Measurements from ENCODE around the gene PNRC1. TPM values are rescaled to one million over a fixed set of nuclear protein-coding genes. Genes with fewer than 3 reads are reported as not detected.
A peak's percentile ranks its signal among the peaks of the same experiment; 100 is the strongest.

PNRC1 gene
- total RNA-seq, 4 donors from 2014 or later: 285 to 486 (median 315) TPM

DNA sequence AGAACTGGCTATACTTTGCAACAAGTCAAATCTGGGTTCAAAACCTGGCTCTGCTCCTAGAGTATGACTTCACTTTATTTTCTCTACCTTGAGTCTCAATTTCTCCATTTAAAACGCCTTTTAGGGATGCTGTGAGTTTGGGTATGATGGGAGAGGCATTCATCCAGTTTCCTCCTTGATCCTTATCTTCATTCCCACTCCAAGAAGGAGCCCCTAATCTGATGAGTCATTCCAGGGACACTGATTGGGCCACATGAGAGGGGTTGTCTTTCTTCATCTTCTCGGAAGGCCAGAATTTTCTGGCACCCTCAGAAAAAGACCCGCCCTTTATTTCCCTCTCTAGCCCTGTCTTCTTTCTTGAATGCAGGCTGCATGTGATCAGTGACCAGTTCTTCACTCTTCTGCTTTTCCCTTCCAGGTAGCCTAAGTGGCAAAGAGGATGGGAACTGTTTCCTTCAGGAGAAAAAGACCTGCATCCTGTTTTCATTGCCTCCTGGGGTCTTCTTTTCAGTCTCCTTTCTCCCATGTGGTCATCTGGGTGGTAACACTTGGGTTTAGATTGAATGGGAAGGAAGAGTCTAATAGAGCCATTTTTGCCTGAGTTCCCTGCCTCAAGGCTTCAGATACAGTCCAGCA, 32.1 kb upstream of the PNRC1 start:
- intact Hi-C loops (cut with DNase I): no loop called here
- no peaks in the 10 kb centered on the region for H3K27me3 ChIP-seq
- TF ChIP-seq EP300 (IDR thresholded peaks at IDR 0.05): no peak
- TF ChIP-seq POLR2AphosphoS5 (IDR thresholded peaks at IDR 0.05): no peak
- no peak for TF ChIP-seq POLR2A (IDR thresholded peaks at IDR 0.05; ENCODE audit: low read depth)
- TF ChIP-seq, protein P1, sequence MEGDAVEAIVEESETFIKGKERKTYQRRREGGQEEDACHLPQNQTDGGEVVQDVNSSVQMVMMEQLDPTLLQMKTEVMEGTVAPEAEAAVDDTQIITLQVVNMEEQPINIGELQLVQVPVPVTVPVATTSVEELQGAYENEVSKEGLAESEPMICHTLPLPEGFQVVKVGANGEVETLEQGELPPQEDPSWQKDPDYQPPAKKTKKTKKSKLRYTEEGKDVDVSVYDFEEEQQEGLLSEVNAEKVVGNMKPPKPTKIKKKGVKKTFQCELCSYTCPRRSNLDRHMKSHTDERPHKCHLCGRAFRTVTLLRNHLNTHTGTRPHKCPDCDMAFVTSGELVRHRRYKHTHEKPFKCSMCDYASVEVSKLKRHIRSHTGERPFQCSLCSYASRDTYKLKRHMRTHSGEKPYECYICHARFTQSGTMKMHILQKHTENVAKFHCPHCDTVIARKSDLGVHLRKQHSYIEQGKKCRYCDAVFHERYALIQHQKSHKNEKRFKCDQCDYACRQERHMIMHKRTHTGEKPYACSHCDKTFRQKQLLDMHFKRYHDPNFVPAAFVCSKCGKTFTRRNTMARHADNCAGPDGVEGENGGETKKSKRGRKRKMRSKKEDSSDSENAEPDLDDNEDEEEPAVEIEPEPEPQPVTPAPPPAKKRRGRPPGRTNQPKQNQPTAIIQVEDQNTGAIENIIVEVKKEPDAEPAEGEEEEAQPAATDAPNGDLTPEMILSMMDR (IDR thresholded peaks at IDR 0.05): no peak
- H3K4me3 ChIP-seq: no peak overlapping the region
- H3K36me3 ChIP-seq: no peaks in the 10 kb centered on the region
- no peak for DNase-seq (ENCODE audit: extremely low spot score)
- 82% methylated on average over 3 of the region's 3 CpGs for WGBS
- no peaks in the 10 kb centered on the region for H3K9me3 ChIP-seq
- H3K4me1 ChIP-seq: peaks cover 2 to 24% (median 15%) of the 10 kb centered on the region in 4 donors
- H3K27ac ChIP-seq (replicated peaks in 1 of 4): no peak overlapping the region

DNA sequence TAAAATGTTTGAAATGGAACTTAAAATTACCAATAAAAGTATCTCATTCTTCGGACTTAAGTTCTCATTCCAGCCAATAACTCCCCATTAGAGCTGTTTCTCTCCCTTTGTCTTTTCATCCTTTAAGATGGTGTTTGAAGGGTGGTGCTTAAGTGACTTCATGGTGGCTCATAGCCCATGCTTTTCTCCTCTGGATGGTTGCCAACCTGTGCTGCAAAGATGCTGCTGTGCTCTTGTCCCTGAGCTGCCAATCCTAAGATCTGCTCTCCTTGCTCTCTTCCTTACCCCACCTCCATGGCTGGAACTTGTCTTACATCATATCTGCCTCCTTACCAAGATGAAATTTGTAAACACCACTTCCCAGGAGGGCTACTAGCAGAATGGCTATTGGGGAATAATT, 31.6 kb upstream of the PNRC1 start:
- Histone ChIP-seq H3K36me3 (no peaks in the 10 kb centered on the region), H3K4me1 (peaks cover 2 to 24% (median 15%) of the 10 kb centered on the region in 4 donors), H3K27me3 (no peaks in the 10 kb centered on the region), H3K9me3 (no peaks in the 10 kb centered on the region), H3K4me3 (no peak overlapping the region), H3K27ac (replicated peaks in 1 of 4) (no peak overlapping the region)
- 59% methylated on average over 1 of the region's 1 CpG for WGBS
- TF ChIP-seq EP300 (IDR thresholded peaks at IDR 0.05): no peak
- no peak for TF ChIP-seq POLR2A (IDR thresholded peaks at IDR 0.05; ENCODE audit: low read depth)
- TF ChIP-seq, protein P1 (IDR thresholded peaks at IDR 0.05): no peak
- no peak for TF ChIP-seq POLR2AphosphoS5 (IDR thresholded peaks at IDR 0.05)
- intact Hi-C loops (cut with DNase I): no loop called here
- no peak for DNase-seq (ENCODE audit: extremely low spot score)

DNA sequence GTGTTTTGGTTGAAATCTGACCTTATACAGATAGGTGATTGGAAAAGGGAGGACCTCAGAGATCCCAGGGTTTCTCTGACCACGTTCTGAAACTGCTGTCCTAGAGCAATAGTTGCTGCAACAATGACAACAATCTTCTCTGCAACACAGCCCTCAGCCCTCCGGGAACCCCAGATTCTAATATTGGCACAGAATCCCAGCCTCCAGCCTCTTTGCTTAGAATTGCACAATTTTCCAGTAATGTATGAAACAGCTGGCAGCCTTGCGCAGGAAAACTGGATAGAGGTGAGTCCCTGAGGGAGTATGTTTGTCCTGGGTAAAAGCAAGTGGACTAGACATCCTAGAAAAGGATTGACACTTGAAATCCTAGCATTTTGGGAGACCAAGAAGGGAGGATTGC, 30.4 kb upstream of the PNRC1 start:
- TF ChIP-seq, protein P1 (IDR thresholded peaks at IDR 0.05): no peak
- peak; percentile 62 to 73 for TF ChIP-seq POLR2AphosphoS5 (IDR thresholded peaks at IDR 0.05)
- TF ChIP-seq POLR2A (IDR thresholded peaks at IDR 0.05; ENCODE audit: low read depth): no peak
- peak; percentile 59 for TF ChIP-seq EP300 (IDR thresholded peaks at IDR 0.05)
- Histone ChIP-seq H3K9me3 (no peaks in the 10 kb centered on the region), H3K36me3 (no peaks in the 10 kb centered on the region), H3K27ac (replicated peaks in 1 of 4) (no peak overlapping the region), H3K27me3 (no peaks in the 10 kb centered on the region), H3K4me3 (no peak overlapping the region), H3K4me1 (peaks cover 1 to 22% (median 14%) of the 10 kb centered on the region in 4 donors)
- no peak for DNase-seq (ENCODE audit: extremely low spot score)
- intact Hi-C loops (cut with DNase I): no loop called here
- WGBS: 51% methylated on average over 2 of the region's 3 CpGs

DNA sequence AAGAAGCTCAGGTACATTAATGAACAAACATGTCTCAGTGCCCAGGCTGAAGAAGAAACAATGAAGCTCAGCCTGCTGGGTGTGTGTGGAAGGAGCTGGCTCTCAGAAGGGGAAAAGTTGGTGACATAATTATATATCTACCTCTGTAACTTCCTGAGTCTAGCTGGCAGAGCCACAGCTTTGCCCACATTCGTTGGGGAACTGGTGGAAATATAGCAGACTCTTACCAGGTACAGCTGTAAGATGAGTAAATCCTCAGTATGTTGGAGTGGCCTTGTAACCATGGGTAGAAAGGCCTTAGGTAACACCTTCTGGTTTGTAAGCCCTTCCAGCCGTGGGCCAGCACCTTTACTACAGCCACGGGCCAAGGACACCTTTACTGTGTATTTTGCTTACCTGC, 29.9 kb upstream of the PNRC1 start:
- TF ChIP-seq EP300 (IDR thresholded peaks at IDR 0.05) (no peak), POLR2AphosphoS5 (IDR thresholded peaks at IDR 0.05) (no peak), POLR2A (IDR thresholded peaks at IDR 0.05; ENCODE audit: low read depth) (no peak)
- TF ChIP-seq, protein P1 (IDR thresholded peaks at IDR 0.05): no peak
- H3K9me3 ChIP-seq: no peaks in the 10 kb centered on the region
- H3K4me3 ChIP-seq: no peak overlapping the region
- intact Hi-C loops (cut with DNase I): no loop called here
- DNase-seq (ENCODE audit: extremely low spot score): no peak
- no peaks in the 10 kb centered on the region for H3K36me3 ChIP-seq
- peaks cover 0 to 22% (median 14%) of the 10 kb centered on the region in 4 donors for H3K4me1 ChIP-seq
- no peaks in the 10 kb centered on the region for H3K27me3 ChIP-seq
- WGBS: 81% methylated on average over 3 of the region's 3 CpGs
- H3K27ac ChIP-seq (replicated peaks in 1 of 4): no peak overlapping the region

DNA sequence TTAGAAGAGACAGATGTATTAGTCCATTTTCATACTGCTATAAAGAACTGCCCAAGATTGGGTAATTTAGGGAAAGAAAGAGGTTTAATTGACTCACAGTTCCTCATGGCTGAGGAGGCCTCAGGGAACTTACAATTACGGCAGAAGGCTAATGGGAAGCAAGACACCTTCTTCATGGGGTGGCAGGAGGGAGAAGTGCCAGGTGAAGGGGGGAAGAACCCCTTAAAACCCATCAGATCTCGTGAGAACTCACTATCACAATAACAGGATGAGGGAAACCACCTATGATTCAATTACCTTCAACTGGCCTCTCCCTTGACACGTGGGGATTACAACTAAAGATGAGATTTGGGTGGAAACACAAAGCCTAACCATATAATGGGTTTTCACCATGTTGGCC, 28.9 kb upstream of the PNRC1 start:
- Histone ChIP-seq H3K4me3 (no peak overlapping the region), H3K27me3 (no peaks in the 10 kb centered on the region), H3K9me3 (no peaks in the 10 kb centered on the region), H3K4me1 (peaks cover 0 to 22% (median 14%) of the 10 kb centered on the region in 4 donors), H3K27ac (replicated peaks in 1 of 4) (no peak overlapping the region), H3K36me3 (no peaks in the 10 kb centered on the region)
- intact Hi-C loops (cut with DNase I): no loop called here
- no peak for DNase-seq (ENCODE audit: extremely low spot score)
- TF ChIP-seq POLR2A (IDR thresholded peaks at IDR 0.05; ENCODE audit: low read depth): no peak
- no peak for TF ChIP-seq EP300 (IDR thresholded peaks at IDR 0.05)
- TF ChIP-seq, protein P1 (IDR thresholded peaks at IDR 0.05): no peak
- TF ChIP-seq POLR2AphosphoS5 (IDR thresholded peaks at IDR 0.05): no peak
- 68% methylated on average over 3 of the region's 3 CpGs for WGBS
